Fibroblast of lung (primary cell): ENCODE data around the gene CHAD. TPM values are rescaled to one million over a fixed set of nuclear protein-coding genes. Genes with fewer than 3 reads are reported as not detected.

Experiments
- DNase-seq, 2 donors: peaks; one replicate each; pipeline versions ENCODE4 v3.0.0 to v3.0.0-alpha.2; 2010; ENCODE audit warnings: low read depth in 2 of 2
- H2AFZ ChIP-seq: 2 replicates; pipeline ENCODE4 v1.5.1; 2012; ENCODE audit warnings: low read length, control low read depth, inconsistent platforms
- H3K27ac ChIP-seq: 2 replicates; pipeline ENCODE4 v1.5.1; 2011; ENCODE audit warnings: low read length, control low read depth; ENCODE audit not compliant: insufficient read depth
- H3K27me3 ChIP-seq: 2 replicates; pipeline ENCODE4 v1.5.1; 2011; ENCODE audit warnings: mild to moderate bottlenecking, low read length; ENCODE audit not compliant: control insufficient read depth, insufficient read depth
- H3K36me3 ChIP-seq: 2 replicates; pipeline ENCODE4 v1.5.1; 2011; ENCODE audit warnings: low read length; ENCODE audit not compliant: control insufficient read depth, insufficient read depth
- H3K4me1 ChIP-seq: 2 replicates; pipeline ENCODE4 v1.5.1; 2011; ENCODE audit warnings: low read length; ENCODE audit not compliant: control insufficient read depth, insufficient read depth; ENCODE audit errors: extremely low read depth
- H3K4me2 ChIP-seq: 2 replicates; pipeline ENCODE4 v1.5.1; 2011; ENCODE audit warnings: low read length, control low read depth; ENCODE audit not compliant: insufficient read depth; ENCODE audit errors: extremely low read depth
- H3K4me3 ChIP-seq, 4 experiments: fragments of 200-600 bp in 1 of 4; sonication (generic) in 1 of 4; replicated peaks in 1 of 4; 2 replicates each; pipeline ENCODE4 v1.5.1; 2011 to 2016; ENCODE audit warnings: low read length in 4 of 4, low read depth in 3 of 4, mild to moderate bottlenecking in 3 of 4, control low read depth in 2 of 4, inconsistent platforms in 1 of 4, mixed read lengths in 1 of 4; ENCODE audit not compliant: insufficient read depth in 1 of 4; ENCODE audit errors: control extremely low read depth in 1 of 4
- H3K79me2 ChIP-seq: 2 replicates; pipeline ENCODE4 v1.5.1; 2012; ENCODE audit warnings: mild to moderate bottlenecking, low read length, inconsistent platforms; ENCODE audit not compliant: control insufficient read depth, insufficient read depth
- H3K9ac ChIP-seq: 2 replicates; pipeline ENCODE4 v1.5.1; 2011; ENCODE audit warnings: mild to moderate bottlenecking, low read length, control low read depth; ENCODE audit not compliant: insufficient read depth
- H3K9me3 ChIP-seq: 2 replicates; pipeline ENCODE4 v1.5.1; 2012; ENCODE audit warnings: low read depth, low read length; ENCODE audit not compliant: control insufficient read depth, insufficient read depth
- H4K20me1 ChIP-seq: 2 replicates; pipeline ENCODE4 v1.5.1; 2011; ENCODE audit warnings: low read length; ENCODE audit not compliant: control insufficient read depth, insufficient read depth; ENCODE audit errors: extremely low read depth
- EZH2 ChIP-seq: IDR thresholded peaks from 2 replicates; pipeline ENCODE4 v1.5.1; 2012; ENCODE audit warnings: low read length, control low read depth, mild to moderate bottlenecking; ENCODE audit errors: missing control alignments
- polyA plus RNA-seq, 2 donors: library from polyadenylated mRNA; depleted of rRNA in 1 of 2; stranded (reverse) in 1 of 2; unstranded in 1 of 2; fragments of >200 nt; gene quantifications; 2 replicates each; pipeline ENCODE4 v1.2.1, GENCODE V29; 2011 to 2012; ENCODE audit warnings: missing spikeins in 1 of 2
- total RNA-seq: library from RNA; depleted of rRNA; stranded (reverse); fragments of >200 nt; gene quantifications from 2 replicates; pipeline ENCODE4 v1.2.1, GENCODE V29; 2014
- TF ChIP-seq, protein P1 (sequence below), 2 donors: IDR thresholded peaks in 1 of 2; conservative IDR thresholded peaks in 1 of 2; 1 replicate in 1 of 2; 2 replicates in 1 of 2; pipeline ENCODE4 v1.5.1; 2011 to 2012; ENCODE audit warnings: low read length in 2 of 2, control low read depth in 1 of 2, inconsistent platforms in 1 of 2, low read depth in 1 of 2, mild to moderate bottlenecking in 1 of 2

CHAD gene
- total and polyA plus RNA-seq, 2 donors (not counting 1 experiment from before 2014, with no cell fraction given) = not detected

DNA sequence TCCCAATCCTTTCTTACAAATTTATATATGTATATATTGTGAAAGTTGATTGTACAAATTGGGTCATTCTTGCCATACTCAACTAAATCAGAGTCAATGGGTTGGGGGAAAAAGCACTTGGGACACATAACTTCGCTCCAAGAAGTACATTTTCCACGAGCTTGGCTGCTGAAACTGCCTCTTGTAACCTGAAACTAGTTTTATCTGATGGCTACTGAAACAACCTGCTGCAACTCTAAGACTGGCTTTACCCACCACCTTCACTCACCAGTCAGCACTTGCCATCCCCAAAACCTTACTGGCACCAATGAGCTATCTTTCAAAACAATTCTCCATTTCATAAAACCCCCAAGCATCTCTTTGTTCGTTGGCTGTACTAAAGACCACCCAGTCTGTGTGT is 25.1 kb upstream of the CHAD start:
- Histone ChIP-seq H2AFZ (no peak overlapping the region), H3K27me3 (no peaks in the 10 kb centered on the region), H3K79me2 (no peaks in the 10 kb centered on the region), H3K4me1 (no peaks in the 10 kb centered on the region), H3K9ac (no peak overlapping the region), H3K36me3 (no peaks in the 10 kb centered on the region), H3K4me2 (no peak overlapping the region), H3K9me3 (no peaks in the 10 kb centered on the region), H3K4me3 (no peak overlapping the region), H4K20me1 (no peaks in the 10 kb centered on the region), H3K27ac (no peak overlapping the region)
- TF ChIP-seq, protein P1, sequence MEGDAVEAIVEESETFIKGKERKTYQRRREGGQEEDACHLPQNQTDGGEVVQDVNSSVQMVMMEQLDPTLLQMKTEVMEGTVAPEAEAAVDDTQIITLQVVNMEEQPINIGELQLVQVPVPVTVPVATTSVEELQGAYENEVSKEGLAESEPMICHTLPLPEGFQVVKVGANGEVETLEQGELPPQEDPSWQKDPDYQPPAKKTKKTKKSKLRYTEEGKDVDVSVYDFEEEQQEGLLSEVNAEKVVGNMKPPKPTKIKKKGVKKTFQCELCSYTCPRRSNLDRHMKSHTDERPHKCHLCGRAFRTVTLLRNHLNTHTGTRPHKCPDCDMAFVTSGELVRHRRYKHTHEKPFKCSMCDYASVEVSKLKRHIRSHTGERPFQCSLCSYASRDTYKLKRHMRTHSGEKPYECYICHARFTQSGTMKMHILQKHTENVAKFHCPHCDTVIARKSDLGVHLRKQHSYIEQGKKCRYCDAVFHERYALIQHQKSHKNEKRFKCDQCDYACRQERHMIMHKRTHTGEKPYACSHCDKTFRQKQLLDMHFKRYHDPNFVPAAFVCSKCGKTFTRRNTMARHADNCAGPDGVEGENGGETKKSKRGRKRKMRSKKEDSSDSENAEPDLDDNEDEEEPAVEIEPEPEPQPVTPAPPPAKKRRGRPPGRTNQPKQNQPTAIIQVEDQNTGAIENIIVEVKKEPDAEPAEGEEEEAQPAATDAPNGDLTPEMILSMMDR (conservative IDR thresholded peaks at IDR 0.05 in 1 of 2, IDR thresholded peaks at IDR 0.05 in 1 of 2; ENCODE audit: low read depth in 1 of 2, low read length in 2 of 2) = no peak
- TF ChIP-seq EZH2 = no peak
- DNase-seq = no peak

DNA sequence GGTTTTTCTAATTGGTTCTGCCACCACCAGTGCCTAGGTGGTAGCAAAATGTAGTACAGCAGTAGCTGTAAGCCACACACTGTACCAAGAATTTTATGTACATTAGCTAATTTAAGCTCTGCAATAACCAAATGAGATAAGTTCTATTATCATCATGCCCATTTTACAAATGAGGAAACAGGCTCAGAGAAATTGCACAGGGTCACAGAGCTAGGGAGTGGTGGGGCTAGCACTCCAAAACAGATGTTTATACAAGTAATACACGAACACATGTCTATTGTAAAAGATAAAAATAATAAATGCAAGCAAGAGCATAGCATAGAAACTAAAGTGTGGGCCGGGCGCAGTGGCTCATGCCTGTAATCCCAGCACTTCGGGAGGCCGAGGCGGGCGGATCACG is 23.5 kb upstream of the CHAD start:
- H3K79me2 ChIP-seq = no peaks in the 10 kb centered on the region
- H4K20me1 ChIP-seq = no peaks in the 10 kb centered on the region
- no peak overlapping the region for H3K27ac ChIP-seq
- H3K4me1 ChIP-seq = no peaks in the 10 kb centered on the region
- no peak overlapping the region for H2AFZ ChIP-seq
- H3K9ac ChIP-seq = no peak overlapping the region
- DNase-seq = no peak
- H3K9me3 ChIP-seq = no peaks in the 10 kb centered on the region
- TF ChIP-seq EZH2 = no peak
- TF ChIP-seq, protein P1 (conservative IDR thresholded peaks at IDR 0.05 in 1 of 2, IDR thresholded peaks at IDR 0.05 in 1 of 2; ENCODE audit: low read depth in 1 of 2, low read length in 2 of 2) = no peak
- H3K27me3 ChIP-seq = no peaks in the 10 kb centered on the region
- H3K4me3 ChIP-seq = no peak overlapping the region
- no peaks in the 10 kb centered on the region for H3K36me3 ChIP-seq
- no peak overlapping the region for H3K4me2 ChIP-seq

DNA sequence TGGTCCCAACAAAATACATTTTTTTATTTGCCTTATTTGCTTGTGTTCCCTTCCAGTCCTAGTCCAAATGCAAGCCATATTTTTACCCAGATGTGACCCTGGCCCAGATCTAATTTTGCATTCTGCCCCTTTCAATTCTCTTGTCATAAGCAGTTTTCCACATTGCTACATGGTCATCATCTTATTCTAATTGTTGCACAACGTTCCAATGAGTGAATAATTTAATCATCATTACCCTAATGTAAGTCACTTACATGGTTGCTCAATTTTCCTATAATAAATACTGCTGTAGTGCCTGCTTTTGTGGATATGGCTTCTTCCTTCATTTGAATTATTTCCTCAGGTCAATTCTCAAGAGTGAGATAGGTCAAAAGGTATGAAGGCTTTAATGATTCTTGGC is 22.8 kb upstream of the CHAD start:
- Histone ChIP-seq H3K36me3 (no peaks in the 10 kb centered on the region), H3K27ac (no peak overlapping the region), H4K20me1 (no peaks in the 10 kb centered on the region), H3K27me3 (no peaks in the 10 kb centered on the region), H3K4me1 (no peaks in the 10 kb centered on the region), H3K4me2 (no peak overlapping the region), H3K4me3 (no peak overlapping the region), H2AFZ (no peak overlapping the region), H3K9ac (no peak overlapping the region), H3K79me2 (no peaks in the 10 kb centered on the region), H3K9me3 (no peaks in the 10 kb centered on the region)
- no peak for DNase-seq
- no peak for TF ChIP-seq EZH2
- TF ChIP-seq, protein P1 (conservative IDR thresholded peaks at IDR 0.05 in 1 of 2, IDR thresholded peaks at IDR 0.05 in 1 of 2; ENCODE audit: low read depth in 1 of 2, low read length in 2 of 2) = no peak
